Measurements from ENCODE around the gene PLGLB1.
"Not testable (repeated sequence)": the region's sequence is repeated elsewhere in the genome, so short reads cannot be mapped to it uniquely, and the experiment has no call there.

PLGLB1 gene

DNA sequence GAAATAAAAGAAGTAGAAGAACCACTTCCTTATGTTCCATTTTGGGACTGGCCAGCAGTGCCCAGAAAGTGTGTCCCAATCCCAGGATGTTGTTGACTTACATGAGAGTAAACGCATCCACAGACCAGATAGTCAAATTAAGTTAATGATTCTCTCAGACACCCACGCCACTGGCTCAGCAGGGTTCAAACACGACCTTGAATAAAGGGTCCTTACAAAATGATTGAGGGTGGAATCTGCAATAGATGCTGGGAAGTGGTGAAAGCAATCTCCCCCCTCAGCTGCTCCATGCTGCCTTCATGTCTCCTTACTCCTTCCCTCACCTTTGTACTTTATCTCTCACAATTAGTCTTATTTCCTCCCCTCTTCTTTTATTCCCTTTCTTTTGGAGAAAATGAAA, at the start of gene PLGLB1:
TSS of gene PLGLB1 (minus strand) at position 101 of the 400 bp plus-strand sequence. CDS start at position 40, 61 bp downstream.
- in situ Hi-C loops (cut with MboI; ENCODE audit: low sequenced_read_pairs, unreplicated experiment); DNase-seq (ENCODE audit: low spot score): not testable (repeated sequence)

DNA sequence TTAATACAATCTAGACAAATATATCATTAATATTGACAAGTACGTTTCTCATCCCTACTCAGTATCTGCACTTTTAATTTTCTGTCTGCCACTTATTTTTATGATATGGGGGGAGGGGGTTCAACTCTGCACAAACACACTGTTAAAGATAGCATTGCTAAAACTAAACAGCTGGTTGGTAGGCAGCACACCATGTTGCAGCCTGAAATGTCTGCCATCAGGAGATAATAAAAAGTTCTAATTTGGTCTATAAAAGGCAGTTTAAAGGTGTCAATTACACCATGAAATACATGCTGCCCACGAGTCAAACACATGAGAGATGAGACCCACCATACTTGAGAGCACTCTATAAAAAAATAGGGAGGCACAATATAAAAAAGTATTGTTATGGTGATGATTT, 42.7 kb upstream of the PLGLB1 start:
- in situ Hi-C loops (cut with MboI; ENCODE audit: low sequenced_read_pairs, unreplicated experiment); DNase-seq (ENCODE audit: low spot score): not testable (repeated sequence)

DNA sequence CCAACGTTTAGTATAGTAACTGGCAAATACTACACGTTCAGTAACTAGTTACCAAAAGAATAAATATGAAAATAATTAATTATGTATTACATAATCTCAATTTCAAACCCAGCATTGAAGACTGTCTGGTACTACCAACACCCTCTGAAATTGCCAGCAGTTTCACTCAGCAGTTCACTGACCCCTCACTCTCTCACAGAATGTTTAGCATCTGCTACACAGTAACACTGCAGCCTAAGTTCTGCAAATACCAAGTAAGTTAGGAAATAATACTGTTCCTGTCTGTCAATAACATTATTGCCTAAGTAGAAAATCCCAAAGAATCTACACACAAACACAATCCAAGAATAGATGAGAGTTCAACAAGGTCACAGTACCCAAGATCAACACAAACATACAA, 41.8 kb upstream of the PLGLB1 start:
- in situ Hi-C loops (cut with MboI; ENCODE audit: low sequenced_read_pairs, unreplicated experiment); DNase-seq (ENCODE audit: low spot score): not testable (repeated sequence)

DNA sequence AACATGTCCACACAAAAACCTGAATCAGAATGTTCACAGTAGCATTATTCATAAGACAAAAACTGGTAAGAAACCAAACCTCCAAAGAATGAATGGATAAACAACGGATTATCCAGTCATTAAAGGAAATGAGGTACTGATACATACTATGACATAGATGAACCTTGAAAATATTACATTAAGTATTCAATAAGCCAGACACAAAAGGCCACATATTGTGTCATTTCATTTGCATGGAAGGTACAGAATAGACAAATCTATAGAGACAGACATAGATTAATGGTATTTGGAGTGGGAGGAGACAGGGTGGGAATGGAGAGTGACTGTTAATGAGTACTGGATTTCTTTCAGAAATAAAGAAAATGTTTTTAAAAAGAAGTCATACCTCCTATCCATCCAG, 39.9 kb upstream of the PLGLB1 start:
- in situ Hi-C loops (cut with MboI; ENCODE audit: low sequenced_read_pairs, unreplicated experiment); DNase-seq (ENCODE audit: low spot score): not testable (repeated sequence)

DNA sequence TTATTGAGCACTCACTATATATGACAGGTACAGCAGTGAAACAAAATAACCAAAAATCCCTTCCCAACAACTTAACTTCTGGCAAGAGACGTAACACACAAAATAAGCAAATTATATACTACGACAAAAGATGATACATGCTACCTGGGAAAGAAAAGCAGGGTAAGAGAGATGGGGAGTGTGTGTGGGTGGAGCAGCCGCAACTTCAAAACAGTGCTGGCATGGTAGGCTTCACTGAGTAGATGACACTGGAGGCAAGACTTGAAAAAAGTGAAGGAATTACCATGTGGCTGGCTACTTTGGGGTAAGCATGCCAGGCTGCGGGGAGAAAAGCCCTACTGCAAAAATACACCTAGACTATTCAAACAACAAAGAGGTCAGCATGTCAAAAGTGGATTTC, 36.0 kb upstream of the PLGLB1 start:
- in situ Hi-C loops (cut with MboI; ENCODE audit: low sequenced_read_pairs, unreplicated experiment); DNase-seq (ENCODE audit: low spot score): not testable (repeated sequence)

DNA sequence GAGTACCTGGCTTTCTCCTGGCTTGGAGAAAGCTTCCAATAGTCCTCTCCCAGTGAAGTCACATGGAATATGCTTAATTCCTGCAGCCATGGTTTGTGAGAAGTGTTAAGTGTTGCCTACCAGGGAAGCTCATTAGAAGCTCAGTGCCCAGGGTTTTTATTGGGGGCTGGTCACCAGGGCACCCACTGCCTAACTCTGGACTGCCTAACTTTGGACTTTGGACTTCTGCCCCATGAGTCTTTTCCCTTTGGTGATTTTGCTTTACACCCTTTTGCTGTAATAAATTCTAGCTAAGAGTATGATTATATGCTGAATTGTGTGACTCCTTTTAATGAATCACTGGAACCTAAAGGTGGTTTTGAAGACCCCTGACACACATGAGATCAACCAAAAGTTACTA, 35.2 kb upstream of the PLGLB1 start:
- in situ Hi-C loops (cut with MboI; ENCODE audit: low sequenced_read_pairs, unreplicated experiment); DNase-seq (ENCODE audit: low spot score): not testable (repeated sequence)

DNA sequence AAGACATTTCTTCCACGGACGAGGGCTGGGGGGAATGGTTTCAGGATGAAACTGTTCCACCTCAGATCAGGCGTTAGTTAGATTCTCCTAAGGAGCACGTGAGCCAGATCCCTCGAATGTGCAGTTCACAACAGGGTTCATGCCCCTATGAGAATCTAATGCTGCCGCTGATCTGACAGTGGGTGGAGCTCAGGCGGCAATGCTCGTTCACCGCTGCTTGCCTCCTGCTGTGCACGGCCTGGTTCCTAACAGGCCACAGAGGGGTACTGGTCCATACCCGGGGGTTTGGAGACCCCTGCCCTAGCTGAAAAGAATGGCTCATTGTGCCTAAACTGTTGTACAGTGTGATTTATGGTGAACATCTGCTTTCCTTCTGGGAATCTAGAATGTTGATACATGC, 34.8 kb upstream of the PLGLB1 start:
- DNase-seq (ENCODE audit: low spot score); in situ Hi-C loops (cut with MboI; ENCODE audit: low sequenced_read_pairs, unreplicated experiment): not testable (repeated sequence)

DNA sequence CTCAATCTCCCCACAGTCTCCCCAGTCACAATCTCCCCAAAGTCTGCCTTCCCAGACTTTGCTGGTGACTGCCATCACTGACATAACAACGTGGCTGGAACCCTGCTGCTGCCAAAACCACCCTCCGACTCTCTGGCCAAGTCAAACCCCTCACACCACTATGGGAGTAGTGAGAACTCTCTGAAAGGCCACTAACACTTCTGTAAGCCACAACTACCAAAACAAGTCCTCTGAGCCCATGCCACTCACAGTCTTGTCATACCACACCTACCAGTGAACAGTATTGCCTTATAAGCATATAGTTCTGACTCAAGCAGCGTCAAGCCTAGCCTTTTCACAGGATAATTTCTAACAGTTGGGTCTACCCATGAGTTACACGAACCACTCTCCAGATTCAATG, 32.7 kb upstream of the PLGLB1 start:
- in situ Hi-C loops (cut with MboI; ENCODE audit: low sequenced_read_pairs, unreplicated experiment); DNase-seq (ENCODE audit: low spot score): not testable (repeated sequence)

DNA sequence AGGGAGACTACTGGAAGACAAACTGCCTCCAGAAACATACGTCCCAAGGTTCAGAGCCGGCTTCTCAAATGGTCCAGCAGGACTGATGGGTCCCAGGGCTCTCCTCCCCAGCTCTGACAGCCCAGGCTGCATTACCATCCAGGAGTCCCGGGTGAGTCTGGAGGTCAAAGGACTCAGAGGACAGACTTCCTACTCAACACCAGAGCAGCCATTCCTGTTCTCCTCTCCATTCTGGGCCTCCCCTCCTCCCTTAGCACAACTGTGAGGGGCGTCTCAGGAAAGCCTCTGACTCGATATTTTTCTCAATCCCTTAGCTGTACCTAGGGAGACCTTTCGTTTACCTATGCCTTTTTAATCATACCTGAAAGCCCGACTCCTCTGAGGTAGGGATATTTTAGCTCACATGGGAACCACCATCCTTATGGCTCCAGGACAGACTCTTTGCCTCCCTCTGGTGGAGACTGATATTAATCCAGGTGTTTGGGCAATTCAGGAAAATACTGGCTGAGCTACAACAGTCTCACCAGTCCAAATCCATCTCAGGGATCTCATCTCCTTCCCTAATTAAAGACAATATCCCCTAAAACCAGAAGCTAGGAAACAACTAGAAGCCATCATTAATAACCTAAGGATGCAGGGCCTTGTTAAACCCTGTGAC, 19.8 kb upstream of the PLGLB1 start:
- in situ Hi-C loops (cut with MboI; ENCODE audit: low sequenced_read_pairs, unreplicated experiment): not testable (repeated sequence)

DNA sequence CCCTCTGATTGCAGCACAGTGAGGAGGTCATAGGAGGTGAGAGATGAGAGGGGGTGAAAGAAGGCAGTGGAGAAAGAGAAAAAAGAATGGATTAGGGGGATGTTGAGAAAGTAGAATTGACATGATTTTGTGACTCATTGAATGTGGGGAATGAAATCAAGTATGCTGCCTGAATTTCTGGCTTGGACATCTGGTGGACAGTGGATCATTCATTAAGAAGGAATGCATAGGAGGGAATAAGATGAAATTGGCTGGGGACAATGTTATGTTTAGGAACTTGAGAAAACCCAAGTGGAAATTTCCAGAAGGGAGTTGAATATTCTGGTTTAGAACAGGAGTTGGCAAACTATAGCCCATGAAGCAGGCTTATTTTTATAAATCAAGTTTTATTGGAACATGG, 7.0 kb upstream of the PLGLB1 start:
- in situ Hi-C loops (cut with MboI; ENCODE audit: low sequenced_read_pairs, unreplicated experiment); DNase-seq (ENCODE audit: low spot score): not testable (repeated sequence)

More for the DNA sequence above, 19.8 kb upstream of the PLGLB1 start:
- DNase-seq (ENCODE audit: low spot score): not testable (repeated sequence)

DNA sequence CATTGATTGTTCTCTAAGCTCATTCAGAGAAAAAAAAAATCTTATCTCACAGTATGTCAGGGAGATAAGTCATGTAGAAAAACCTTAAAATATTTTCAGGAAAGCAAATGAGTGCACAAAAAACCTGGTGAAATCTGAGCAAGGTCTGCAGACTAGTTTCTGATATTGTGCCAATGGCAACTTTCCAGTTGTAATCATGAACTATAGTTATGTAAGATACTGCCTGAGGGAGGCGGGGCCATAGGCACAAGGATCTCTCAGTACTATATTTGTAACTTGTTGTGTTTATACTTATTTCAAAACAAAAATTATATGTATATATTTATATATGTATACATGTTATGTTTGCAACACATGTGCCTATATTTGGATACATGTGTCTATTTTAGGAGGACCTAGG, 5.2 kb upstream of the PLGLB1 start:
- in situ Hi-C loops (cut with MboI; ENCODE audit: low sequenced_read_pairs, unreplicated experiment); DNase-seq (ENCODE audit: low spot score): not testable (repeated sequence)

DNA sequence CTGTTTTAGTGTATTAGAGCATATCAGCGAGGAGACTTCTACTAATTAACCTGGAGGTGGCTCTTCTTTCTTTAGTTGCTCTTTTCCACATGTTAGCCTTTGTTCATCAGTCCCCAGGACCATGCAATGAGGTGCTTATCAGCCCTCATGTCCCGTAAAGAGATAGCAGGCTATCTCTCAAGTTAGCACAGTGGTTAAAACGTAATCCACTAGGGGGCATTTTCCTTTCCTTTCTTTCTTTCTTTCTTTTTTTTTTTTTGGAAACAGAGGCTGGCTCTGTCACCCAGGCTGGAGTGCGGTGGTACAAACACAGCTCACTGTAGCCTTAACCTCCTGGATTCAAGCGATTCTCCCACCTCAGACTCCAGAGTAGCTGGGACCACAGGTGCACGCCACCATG, 4.3 kb upstream of the PLGLB1 start:
- in situ Hi-C loops (cut with MboI; ENCODE audit: low sequenced_read_pairs, unreplicated experiment); DNase-seq (ENCODE audit: low spot score): not testable (repeated sequence)

DNA sequence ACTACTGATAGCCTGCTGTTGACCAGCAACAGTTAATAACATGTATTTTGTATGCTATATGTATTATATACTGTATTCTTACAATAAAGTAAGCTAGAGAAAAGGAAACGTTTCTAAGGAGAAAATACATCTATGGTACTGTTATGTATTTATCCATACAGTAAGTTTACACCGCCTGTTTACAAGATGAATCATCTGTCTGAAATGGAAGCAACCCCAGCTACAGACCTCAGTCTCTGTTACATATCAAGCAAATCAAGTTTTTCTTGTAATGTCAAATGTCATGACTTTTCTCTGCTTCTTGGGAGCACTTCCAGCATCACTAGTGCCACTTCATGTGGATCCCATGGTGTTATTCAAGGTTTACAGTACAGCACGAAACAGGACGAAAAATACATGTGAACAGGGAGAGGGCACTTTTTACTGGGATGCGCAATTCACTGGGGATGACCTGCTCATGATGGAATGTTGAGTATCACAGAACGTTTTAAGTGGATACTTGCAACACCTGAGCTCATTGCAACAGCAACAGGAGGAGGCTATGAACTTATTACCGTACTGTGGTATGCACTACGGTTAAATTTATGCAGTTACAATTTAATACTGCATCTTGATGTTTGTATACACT, 2.5 kb upstream of the PLGLB1 start:
- DNase-seq (ENCODE audit: low spot score); in situ Hi-C loops (cut with MboI; ENCODE audit: low sequenced_read_pairs, unreplicated experiment): not testable (repeated sequence)

DNA sequence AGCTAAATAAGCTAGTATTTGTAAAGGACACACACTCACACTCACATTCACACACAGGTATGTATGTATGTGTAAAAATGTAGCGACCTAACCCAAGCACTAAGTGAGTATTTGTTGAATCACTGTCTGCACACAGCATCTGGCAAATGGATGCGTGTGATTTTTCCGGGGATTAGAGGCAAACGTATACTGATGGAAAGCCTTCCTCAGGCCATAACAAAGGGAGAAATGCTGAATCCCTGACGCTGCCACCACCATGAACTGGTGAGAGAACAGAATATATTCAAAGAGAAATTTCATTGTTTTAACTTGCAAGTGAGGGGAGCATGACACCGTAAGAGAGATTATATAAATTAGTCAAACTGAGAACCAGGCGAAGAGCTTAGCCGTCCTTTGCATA, 601 bp downstream of the PLGLB1 start:
- in situ Hi-C loops (cut with MboI; ENCODE audit: low sequenced_read_pairs, unreplicated experiment); DNase-seq (ENCODE audit: low spot score): not testable (repeated sequence)

DNA sequence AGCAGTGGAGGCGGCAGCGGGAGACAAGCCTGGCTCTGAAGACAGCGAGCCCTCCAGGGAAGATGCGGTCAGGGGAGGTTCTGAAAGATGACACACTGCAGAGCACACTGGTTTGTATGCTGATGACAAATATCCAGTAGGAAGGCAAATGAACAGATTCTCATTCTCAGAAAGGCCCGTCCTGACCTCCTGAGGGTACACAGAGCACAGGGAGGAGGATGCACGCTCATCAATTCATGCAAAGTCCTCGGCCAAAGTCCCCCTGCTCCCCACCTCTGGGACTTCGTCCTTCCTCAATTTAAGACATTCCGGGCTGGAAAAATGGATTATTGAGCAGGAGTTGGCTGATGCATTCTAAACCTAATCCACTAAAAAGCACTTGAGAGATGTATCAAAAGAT, 2.6 kb downstream of the PLGLB1 start:
- in situ Hi-C loops (cut with MboI; ENCODE audit: low sequenced_read_pairs, unreplicated experiment); DNase-seq (ENCODE audit: low spot score): not testable (repeated sequence)

DNA sequence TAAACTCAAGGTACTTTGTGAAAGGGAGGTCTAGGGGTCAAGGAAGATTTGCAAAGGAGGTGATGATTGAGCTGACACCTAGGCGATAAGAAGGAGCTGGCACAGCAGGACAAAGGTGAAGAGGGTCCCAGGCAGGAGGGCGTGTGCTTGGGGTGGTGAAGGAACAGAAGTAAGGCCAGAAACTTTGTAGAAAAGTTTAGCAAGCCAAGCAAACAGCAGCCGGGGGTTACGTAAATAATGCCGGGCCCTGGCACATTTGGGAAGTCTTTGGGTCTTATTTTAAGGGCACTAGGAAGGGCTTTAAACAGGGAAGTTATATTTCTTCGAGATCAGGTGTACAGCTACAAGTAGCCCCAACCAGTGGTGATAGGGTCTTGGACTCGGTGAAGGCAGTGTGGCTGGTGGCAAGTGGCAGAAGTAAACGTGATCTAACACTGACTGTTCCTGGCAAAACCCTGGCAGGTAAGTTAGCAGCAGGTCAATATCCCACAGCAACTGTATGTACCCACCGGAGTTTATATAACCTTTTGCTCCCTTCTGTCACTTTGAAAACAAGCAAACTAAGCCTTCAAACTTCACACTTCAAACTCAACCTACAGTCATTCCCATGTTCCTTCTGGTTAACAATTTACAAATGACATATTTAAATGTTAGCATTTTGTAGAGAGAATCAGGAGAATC, 7.0 kb downstream of the PLGLB1 start:
- in situ Hi-C loops (cut with MboI; ENCODE audit: low sequenced_read_pairs, unreplicated experiment); DNase-seq (ENCODE audit: low spot score): not testable (repeated sequence)

DNA sequence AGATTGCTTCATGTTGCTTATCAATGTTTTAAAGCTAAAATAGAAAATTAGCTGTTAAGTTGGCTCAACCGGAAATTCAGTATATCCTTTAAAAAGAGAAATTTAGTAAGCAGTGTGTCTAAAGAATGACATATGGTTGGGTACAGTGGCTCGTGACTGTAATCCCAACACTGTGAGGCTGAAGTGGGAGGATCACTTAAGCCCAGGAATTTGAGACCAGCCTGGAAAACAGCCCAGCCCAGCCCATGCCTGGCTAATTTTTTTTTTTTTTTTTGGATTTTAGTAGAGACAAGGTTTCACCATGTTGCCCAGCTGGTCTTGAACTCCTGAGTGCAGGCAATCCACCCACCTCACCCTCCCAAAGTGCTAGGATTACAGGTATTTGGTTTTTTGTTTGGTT, 17.2 kb downstream of the PLGLB1 start:
- in situ Hi-C loops (cut with MboI; ENCODE audit: low sequenced_read_pairs, unreplicated experiment); DNase-seq (ENCODE audit: low spot score): not testable (repeated sequence)
